ENCODE data around the gene PDXK. TPM values are rescaled to one million over a fixed set of nuclear protein-coding genes. Genes with fewer than 3 reads are reported as not detected.

The PDXK gene
- total and polyA plus RNA-seq, 2 of the 8 experiments (the other 6 are each of a cell fraction or from before 2014, with no cell fraction given), result 78.0 to 112 TPM

DNA sequence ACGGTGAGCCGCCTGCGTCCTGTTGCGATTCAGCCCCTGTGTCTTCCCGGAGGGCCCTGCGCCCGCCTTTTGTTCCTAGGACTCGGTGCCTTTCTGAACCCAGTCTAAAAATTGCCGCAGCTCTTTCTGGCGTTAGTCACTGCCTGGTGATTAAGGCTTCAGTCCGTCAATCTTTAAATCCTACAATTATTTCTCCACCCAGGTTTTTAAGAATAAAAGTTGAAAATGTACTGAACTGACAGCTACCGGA lies 16.2 kb upstream of the PDXK start (continued):
- TF ChIP-seq, protein P1, sequence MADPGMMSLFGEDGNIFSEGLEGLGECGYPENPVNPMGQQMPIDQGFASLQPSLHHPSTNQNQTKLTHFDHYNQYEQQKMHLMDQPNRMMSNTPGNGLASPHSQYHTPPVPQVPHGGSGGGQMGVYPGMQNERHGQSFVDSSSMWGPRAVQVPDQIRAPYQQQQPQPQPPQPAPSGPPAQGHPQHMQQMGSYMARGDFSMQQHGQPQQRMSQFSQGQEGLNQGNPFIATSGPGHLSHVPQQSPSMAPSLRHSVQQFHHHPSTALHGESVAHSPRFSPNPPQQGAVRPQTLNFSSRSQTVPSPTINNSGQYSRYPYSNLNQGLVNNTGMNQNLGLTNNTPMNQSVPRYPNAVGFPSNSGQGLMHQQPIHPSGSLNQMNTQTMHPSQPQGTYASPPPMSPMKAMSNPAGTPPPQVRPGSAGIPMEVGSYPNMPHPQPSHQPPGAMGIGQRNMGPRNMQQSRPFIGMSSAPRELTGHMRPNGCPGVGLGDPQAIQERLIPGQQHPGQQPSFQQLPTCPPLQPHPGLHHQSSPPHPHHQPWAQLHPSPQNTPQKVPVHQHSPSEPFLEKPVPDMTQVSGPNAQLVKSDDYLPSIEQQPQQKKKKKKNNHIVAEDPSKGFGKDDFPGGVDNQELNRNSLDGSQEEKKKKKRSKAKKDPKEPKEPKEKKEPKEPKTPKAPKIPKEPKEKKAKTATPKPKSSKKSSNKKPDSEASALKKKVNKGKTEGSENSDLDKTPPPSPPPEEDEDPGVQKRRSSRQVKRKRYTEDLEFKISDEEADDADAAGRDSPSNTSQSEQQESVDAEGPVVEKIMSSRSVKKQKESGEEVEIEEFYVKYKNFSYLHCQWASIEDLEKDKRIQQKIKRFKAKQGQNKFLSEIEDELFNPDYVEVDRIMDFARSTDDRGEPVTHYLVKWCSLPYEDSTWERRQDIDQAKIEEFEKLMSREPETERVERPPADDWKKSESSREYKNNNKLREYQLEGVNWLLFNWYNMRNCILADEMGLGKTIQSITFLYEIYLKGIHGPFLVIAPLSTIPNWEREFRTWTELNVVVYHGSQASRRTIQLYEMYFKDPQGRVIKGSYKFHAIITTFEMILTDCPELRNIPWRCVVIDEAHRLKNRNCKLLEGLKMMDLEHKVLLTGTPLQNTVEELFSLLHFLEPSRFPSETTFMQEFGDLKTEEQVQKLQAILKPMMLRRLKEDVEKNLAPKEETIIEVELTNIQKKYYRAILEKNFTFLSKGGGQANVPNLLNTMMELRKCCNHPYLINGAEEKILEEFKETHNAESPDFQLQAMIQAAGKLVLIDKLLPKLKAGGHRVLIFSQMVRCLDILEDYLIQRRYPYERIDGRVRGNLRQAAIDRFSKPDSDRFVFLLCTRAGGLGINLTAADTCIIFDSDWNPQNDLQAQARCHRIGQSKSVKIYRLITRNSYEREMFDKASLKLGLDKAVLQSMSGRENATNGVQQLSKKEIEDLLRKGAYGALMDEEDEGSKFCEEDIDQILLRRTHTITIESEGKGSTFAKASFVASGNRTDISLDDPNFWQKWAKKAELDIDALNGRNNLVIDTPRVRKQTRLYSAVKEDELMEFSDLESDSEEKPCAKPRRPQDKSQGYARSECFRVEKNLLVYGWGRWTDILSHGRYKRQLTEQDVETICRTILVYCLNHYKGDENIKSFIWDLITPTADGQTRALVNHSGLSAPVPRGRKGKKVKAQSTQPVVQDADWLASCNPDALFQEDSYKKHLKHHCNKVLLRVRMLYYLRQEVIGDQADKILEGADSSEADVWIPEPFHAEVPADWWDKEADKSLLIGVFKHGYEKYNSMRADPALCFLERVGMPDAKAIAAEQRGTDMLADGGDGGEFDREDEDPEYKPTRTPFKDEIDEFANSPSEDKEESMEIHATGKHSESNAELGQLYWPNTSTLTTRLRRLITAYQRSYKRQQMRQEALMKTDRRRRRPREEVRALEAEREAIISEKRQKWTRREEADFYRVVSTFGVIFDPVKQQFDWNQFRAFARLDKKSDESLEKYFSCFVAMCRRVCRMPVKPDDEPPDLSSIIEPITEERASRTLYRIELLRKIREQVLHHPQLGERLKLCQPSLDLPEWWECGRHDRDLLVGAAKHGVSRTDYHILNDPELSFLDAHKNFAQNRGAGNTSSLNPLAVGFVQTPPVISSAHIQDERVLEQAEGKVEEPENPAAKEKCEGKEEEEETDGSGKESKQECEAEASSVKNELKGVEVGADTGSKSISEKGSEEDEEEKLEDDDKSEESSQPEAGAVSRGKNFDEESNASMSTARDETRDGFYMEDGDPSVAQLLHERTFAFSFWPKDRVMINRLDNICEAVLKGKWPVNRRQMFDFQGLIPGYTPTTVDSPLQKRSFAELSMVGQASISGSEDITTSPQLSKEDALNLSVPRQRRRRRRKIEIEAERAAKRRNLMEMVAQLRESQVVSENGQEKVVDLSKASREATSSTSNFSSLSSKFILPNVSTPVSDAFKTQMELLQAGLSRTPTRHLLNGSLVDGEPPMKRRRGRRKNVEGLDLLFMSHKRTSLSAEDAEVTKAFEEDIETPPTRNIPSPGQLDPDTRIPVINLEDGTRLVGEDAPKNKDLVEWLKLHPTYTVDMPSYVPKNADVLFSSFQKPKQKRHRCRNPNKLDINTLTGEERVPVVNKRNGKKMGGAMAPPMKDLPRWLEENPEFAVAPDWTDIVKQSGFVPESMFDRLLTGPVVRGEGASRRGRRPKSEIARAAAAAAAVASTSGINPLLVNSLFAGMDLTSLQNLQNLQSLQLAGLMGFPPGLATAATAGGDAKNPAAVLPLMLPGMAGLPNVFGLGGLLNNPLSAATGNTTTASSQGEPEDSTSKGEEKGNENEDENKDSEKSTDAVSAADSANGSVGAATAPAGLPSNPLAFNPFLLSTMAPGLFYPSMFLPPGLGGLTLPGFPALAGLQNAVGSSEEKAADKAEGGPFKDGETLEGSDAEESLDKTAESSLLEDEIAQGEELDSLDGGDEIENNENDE (IDR thresholded peaks at IDR 0.05; ENCODE audit: insufficient replicate concordance, low read length), result no peak
- TF ChIP-seq, protein P2, sequence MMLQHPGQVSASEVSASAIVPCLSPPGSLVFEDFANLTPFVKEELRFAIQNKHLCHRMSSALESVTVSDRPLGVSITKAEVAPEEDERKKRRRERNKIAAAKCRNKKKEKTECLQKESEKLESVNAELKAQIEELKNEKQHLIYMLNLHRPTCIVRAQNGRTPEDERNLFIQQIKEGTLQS (IDR thresholded peaks at IDR 0.05; ENCODE audit: insufficient read depth, low read depth, low read length), result no peak
- TF ChIP-seq ZNF274 (IDR thresholded peaks at IDR 0.05; ENCODE audit: borderline replicate concordance, extremely low read depth, low read length) (no peak), TAF7 (optimal IDR thresholded peaks at IDR 0.05; ENCODE audit: borderline replicate concordance, low read depth, low read length) (no peak), ASH2L (IDR thresholded peaks at IDR 0.05; ENCODE audit: low read length) (no peak), EP300 (IDR thresholded peaks at IDR 0.05; ENCODE audit: borderline replicate concordance in 1 of 2, low read depth in 2 of 2, low read length in 2 of 2) (no peak)

Measured in H1 (cell line).